Parathyroid adenoma (tissue), 2 donors: ENCODE data around the gene DHRSX.
"Not testable (repeated sequence)": the region's sequence is repeated elsewhere in the genome, so short reads cannot be mapped to it uniquely, and the experiment has no call there.

Experiments
- H2AFZ ChIP-seq: fragments of 300-600 bp; sonication (generic); one replicate; pipeline ENCODE4 v1.7.0; 2017; ENCODE audit warnings: antibody characterized with exemption, mild to moderate bottlenecking
- H3K27ac ChIP-seq: fragments of 300-600 bp; sonication (generic); one replicate; pipeline ENCODE4 v1.7.0; 2017
- H3K27me3 ChIP-seq: fragments of 300-600 bp; sonication (generic); one replicate; pipeline ENCODE4 v1.7.0; 2017; ENCODE audit warnings: low read length; ENCODE audit not compliant: control insufficient read depth, insufficient read depth
- H3K36me3 ChIP-seq: fragments of 300-600 bp; sonication (generic); one replicate; pipeline ENCODE4 v1.7.0; 2017; ENCODE audit warnings: low read length; ENCODE audit not compliant: control insufficient read depth, insufficient read depth
- H3K4me1 ChIP-seq: fragments of 300-600 bp; sonication (generic); one replicate; pipeline ENCODE4 v1.7.0; 2017; ENCODE audit warnings: control low read depth
- H3K4me2 ChIP-seq: fragments of 300-600 bp; sonication (generic); one replicate; pipeline ENCODE4 v1.7.0; 2017; ENCODE audit warnings: low read length
- H3K4me3 ChIP-seq: fragments of 300-600 bp; sonication (generic); one replicate; pipeline ENCODE4 v1.7.0; 2017; ENCODE audit warnings: low read depth, low read length
- H3K79me2 ChIP-seq: fragments of 300-600 bp; sonication (generic); one replicate; pipeline ENCODE4 v1.7.0; 2017; ENCODE audit warnings: control low read depth
- H3K9ac ChIP-seq: fragments of 300-600 bp; sonication (generic); one replicate; pipeline ENCODE4 v1.7.0; 2017; ENCODE audit warnings: mild to moderate bottlenecking
- H3K9me3 ChIP-seq: fragments of 300-600 bp; sonication (generic); one replicate; pipeline ENCODE4 v1.7.0; 2017; ENCODE audit warnings: low read length; ENCODE audit not compliant: control insufficient read depth
- CTCF ChIP-seq: fragments of 300-600 bp; sonication (generic); IDR thresholded peaks from one replicate; pipeline ENCODE4 v1.7.0; 2017; ENCODE audit warnings: antibody characterized with exemption, mild to moderate bottlenecking
- donor health status: primary hyperparathyroidism.

The DHRSX gene

DNA sequence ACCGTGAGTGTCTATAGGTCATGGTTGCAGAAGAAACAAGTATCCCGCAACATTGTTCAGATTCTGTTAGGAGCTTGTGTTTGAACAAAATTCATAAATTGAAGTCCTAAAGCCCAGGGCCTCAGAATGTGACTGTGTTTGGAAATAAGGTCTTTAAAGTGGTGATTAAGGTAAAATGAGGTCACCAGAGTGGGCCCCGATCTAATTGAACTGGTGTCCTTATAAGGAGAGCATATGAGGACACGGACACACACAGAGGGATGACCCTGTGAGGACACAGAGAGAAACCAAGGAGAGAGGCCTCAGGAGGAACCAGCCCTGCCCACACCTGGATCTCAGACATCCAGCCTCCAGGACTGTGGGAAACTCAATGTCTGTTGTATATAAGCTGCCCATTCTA is 76.9 kb downstream of the DHRSX start:
- Histone ChIP-seq H2AFZ (no peak overlapping the region), H3K79me2 (no peaks in the 10 kb centered on the region), H3K4me3 (no peak overlapping the region), H3K4me2 (no peak overlapping the region), H3K27ac (no peak overlapping the region), H3K36me3 (no peaks in the 10 kb centered on the region), H3K27me3 (no peaks in the 10 kb centered on the region), H3K9ac (no peak overlapping the region), H3K4me1 (no peaks in the 10 kb centered on the region), H3K9me3 (no peaks in the 10 kb centered on the region)
- no peak for TF ChIP-seq CTCF

- H3K4me3 ChIP-seq = no peak overlapping the region
- TF ChIP-seq CTCF = no peak
- no peaks in the 10 kb centered on the region for H3K27me3 ChIP-seq
- no peaks in the 10 kb centered on the region for H3K36me3 ChIP-seq
- no peak overlapping the region for H2AFZ ChIP-seq
- H3K4me1 ChIP-seq = no peaks in the 10 kb centered on the region
- H3K9me3 ChIP-seq = no peaks in the 10 kb centered on the region
- H3K27ac ChIP-seq = no peak overlapping the region
- no peak overlapping the region for H3K9ac ChIP-seq
- H3K4me2 ChIP-seq = no peak overlapping the region
- H3K79me2 ChIP-seq = no peaks in the 10 kb centered on the region
Observed at GRCh38 chrX:2423282-2423681, 77.5 kb downstream of the DHRSX start.

DNA sequence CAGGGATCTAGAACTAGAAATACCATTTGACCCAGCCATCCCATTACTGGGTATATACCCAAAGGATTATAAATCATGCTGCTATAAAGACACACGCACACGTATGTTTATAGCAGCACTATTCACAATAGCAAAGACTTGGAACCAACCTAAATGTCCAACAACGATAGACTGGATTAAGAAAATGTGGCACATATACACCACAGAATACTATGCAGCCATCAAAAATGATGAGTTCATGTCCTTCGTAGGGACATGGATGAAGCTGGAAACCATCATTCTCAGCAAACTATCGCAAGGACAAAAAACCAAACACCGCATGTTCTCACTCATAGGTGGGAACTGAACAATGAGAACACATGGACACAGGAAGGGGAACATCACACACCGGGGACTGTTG is 81.4 kb downstream of the DHRSX start:
- not testable (repeated sequence) for H3K4me2 ChIP-seq, H3K27ac ChIP-seq, H3K4me3 ChIP-seq, H3K79me2 ChIP-seq, H2AFZ ChIP-seq, H3K9me3 ChIP-seq, H3K27me3 ChIP-seq, H3K36me3 ChIP-seq, H3K9ac ChIP-seq, H3K4me1 ChIP-seq

GRCh38 chrX:2418000-2418399 is 82.8 kb downstream of the DHRSX start:
- no peak for TF ChIP-seq CTCF
- Histone ChIP-seq H3K79me2 (peaks cover 6% of the 10 kb centered on the region), H3K4me1 (no peaks in the 10 kb centered on the region), H3K4me2 (no peak overlapping the region), H3K27ac (no peak overlapping the region), H3K9ac (no peak overlapping the region), H2AFZ (no peak overlapping the region), H3K36me3 (no peaks in the 10 kb centered on the region), H3K9me3 (no peaks in the 10 kb centered on the region), H3K27me3 (no peaks in the 10 kb centered on the region), H3K4me3 (no peak overlapping the region)

DNA sequence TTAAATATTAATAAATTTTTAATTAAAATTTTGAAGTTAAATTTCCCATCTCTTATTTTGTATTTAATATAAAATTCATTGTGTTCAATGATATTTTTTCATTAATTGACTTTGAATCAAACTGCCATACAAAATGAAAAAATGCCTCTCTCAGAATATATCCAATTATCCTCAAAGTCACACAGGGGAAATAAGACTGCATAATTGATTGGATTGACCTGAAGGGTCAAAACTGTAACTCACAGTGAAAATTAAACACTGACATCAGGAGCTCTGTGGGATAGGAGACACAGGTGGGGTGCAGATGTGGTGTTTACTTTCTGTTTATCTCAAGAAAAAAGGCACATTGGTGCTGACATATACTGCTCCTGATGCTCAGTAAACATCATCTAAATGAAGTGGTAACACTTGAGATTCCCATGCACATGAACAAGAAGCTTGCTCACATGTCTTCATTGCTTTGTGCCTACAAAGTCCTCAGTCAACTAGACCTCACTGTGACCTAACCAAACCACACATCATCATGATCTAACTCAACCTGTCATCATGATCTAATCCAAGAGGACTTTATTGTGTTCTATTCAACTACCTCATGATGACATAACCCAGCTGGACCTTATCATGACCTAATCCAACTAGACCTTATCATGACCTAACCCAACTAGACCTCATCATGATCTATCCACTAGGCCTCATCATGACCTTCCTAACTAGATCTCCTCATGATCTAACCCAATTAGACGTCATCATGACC is 83.7 kb downstream of the DHRSX start:
- TF ChIP-seq CTCF = no peak
- no peaks in the 10 kb centered on the region for H3K36me3 ChIP-seq
- no peak overlapping the region for H3K4me3 ChIP-seq
- no peak overlapping the region for H3K27ac ChIP-seq
- no peaks in the 10 kb centered on the region for H3K27me3 ChIP-seq
- H3K4me1 ChIP-seq = no peaks in the 10 kb centered on the region
- H3K4me2 ChIP-seq = no peak overlapping the region
- no peaks in the 10 kb centered on the region for H3K9me3 ChIP-seq
- H3K9ac ChIP-seq = no peak overlapping the region
- no peak overlapping the region for H2AFZ ChIP-seq
- H3K79me2 ChIP-seq = peaks cover 6% of the 10 kb centered on the region
